Measurements from ENCODE around the gene NKX6-2.
"Not testable (repeated sequence)": the region's sequence is repeated elsewhere in the genome, so short reads cannot be mapped to it uniquely, and the experiment has no call there.

Gene NKX6-2

GRCh38 chr10:132793871-132794849, 8.2 kb upstream of the NKX6-2 start:
- DNase-seq = no peak

GRCh38 chr10:132793213-132793612, 7.3 kb upstream of the NKX6-2 start:
- no peak for DNase-seq

DNA sequence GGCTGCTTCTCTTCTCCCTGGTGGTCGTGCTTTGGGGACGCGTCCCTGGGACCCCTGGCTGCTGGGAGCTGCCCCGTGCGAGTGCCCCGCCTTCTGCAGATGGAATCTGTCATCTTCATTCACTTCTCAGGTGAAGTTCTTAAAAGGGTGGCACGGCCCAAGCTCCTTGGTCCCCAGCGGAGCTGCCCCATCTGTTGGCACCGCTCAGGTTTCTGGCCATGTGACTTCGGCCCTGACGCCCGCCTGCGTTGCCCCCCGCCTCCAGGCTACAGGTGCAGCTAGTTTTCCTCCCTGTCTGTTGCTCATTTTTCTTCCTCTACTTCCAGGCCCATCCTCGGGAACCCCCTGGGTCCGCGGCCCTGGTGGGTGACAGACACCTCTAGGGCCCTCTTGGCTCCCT, 6.8 kb upstream of the NKX6-2 start:
- no peak for DNase-seq

DNA sequence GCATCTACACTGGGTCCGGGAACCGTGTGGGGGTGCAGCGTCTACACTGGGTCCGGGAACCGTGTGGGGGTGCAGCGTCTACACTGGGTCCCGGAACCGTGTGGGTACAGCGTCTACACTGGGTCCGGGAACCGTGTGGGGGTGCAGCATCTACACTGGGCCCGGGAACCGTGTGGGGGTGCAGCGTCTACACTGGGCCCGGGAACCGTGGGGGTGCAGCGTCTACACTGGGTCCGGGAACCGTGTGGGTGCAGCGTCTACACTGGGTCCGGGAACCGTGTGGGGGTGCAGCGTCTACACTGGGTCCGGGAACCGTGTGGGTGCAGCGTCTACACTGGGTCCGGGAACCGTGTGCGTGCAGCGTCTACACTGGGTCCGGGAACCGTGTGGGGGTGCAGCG, 6.2 kb upstream of the NKX6-2 start:
- not testable (repeated sequence) for DNase-seq

- no peak for DNase-seq
Observed at GRCh38 chr10:132790934-132791829, 5.2 kb upstream of the NKX6-2 start.

GRCh38 chr10:132790470-132790869, 4.5 kb upstream of the NKX6-2 start:
- no peak for DNase-seq

- no peak for DNase-seq
Observed at GRCh38 chr10:132789659-132790148, 3.8 kb upstream of the NKX6-2 start.

DNA sequence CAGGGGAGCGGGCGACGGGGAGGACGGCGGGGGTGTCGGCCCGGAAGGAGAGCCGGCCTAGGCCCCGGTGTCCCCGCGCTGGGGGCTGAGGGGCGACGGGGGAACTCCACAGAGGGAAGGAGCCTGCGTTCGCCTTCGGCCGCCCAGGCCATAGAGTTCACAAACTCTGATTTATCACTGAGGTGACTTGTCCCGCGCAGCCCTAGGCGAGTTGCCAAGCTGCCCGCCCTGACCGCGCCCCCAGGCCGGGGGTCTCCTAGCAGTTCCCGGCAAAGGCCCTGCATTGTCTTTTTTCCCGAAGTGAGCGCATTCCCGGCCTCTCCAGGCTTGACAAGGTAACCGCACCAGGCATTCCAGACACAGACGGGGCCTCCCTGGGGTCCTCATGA, 2.9 kb upstream of the NKX6-2 start:
- DNase-seq = no peak

DNA sequence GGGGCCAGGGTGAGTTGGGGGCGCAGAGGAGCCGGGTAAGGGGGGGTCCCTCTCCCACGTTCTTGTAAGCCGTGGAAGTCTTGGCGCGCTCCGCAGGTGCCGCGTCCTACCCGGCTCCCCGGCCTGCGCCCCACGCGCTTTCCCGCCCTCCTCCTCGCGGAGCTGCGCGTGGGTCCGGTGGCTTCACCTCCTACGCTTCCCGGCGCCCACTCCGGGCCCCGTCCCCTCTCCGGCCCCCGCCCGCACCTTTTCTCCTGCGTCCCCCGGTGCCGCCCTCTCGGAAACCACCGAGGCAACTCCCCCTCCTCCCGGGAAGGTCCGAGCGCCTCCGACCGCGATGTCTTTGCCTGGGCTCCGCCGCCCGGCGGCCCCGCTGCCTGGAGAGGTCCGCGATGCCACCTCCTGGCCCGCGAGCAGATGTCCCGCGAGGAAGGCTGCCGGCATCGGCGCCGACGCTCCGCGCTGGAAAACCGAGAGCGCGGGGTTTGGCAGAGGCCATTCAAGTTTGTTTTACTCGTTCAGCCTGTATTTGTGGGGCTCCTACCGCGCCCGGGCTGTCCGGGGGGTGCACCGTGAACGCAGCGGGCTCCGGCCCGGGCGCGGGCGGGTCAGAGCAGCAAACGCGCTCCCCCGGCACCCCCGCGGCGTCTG, 2.4 kb upstream of the NKX6-2 start:
- no peak for DNase-seq

DNA sequence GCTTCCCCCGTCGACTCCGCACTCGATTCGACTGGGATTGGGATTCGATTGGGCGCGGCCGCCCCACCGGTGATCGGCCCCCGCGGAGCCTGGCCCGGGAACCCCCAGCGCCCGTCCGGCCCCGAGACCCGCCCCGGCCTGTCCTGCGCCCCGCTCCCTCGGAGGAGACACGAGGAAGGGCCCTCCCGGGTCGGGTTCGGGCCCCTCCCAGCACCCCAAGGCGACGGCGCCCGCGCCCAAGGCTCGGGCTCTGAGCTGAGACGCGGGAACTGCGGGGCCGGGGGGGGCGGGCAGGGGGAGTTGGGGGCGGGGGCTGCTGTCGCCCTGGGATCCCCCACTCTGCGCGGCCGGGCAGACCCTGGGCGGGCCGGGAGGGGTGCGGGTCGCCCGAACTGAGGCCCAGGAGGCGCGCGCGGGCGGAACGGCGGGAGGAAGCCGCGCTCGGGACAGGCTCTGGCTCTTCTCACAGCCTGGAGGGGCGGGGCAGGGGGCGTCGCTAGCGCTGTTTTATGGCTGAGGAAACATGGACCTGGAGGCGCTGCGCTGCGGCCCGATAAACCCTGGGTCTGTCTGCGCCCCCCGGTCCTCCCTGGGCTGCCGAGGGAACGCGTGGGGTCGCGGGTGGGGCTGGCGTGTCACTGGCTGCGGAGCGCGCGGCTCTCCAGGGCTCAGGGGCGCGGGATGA, 1.7 kb upstream of the NKX6-2 start:
- no peak for DNase-seq

DNA sequence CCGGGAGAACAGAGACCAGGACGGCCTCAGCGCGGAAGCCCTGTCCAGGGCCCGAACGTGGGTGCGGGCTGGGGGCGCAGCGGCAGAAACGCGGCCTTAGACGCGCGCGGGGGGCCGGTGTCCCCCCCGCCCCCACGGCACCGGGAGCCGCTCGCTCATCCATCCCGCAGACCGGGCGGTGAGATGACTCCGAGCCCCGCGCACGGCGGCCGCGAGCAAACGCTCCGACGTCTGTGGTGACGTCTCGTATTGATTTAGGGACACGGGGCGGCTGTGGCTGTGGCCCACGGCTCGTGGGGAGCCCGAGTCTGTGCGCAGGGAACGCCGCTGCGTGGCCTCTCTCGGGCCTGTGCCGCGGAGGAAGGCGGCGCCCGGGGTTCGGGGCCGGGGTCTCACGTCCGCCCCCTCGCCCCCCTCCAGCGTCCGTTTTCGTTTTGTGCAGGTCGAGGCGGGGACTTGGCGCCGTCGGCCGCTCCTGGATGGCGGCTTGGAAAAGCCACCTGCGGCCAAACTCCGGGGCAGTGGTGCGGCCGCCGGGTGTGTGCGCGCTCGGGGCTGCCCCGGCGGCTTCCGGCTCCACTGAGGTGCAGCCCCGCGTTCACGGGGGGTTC, 1.0 kb upstream of the NKX6-2 start:
- no peak for DNase-seq

DNA sequence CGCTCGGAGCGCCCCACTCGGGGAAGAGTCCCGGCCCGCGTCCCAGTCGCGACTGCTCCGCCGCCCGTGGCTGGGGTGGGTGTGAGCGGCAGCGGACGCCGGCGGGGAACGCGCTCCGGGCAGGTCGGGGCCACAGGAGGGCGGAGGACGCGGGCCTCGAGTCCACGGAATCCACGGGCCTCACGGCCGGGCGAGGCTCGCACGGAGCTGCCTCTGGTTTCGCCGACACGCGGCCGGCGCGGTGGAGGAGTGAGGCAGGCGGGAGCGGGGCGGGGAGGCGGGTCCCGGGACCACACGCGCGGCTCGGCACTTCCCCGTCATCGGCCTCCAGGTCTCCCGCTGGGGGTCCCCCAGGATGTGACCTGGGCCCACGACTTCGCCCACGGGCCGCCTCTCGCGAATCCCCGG, 533 bp upstream of the NKX6-2 start:
- no peak for DNase-seq

DNA sequence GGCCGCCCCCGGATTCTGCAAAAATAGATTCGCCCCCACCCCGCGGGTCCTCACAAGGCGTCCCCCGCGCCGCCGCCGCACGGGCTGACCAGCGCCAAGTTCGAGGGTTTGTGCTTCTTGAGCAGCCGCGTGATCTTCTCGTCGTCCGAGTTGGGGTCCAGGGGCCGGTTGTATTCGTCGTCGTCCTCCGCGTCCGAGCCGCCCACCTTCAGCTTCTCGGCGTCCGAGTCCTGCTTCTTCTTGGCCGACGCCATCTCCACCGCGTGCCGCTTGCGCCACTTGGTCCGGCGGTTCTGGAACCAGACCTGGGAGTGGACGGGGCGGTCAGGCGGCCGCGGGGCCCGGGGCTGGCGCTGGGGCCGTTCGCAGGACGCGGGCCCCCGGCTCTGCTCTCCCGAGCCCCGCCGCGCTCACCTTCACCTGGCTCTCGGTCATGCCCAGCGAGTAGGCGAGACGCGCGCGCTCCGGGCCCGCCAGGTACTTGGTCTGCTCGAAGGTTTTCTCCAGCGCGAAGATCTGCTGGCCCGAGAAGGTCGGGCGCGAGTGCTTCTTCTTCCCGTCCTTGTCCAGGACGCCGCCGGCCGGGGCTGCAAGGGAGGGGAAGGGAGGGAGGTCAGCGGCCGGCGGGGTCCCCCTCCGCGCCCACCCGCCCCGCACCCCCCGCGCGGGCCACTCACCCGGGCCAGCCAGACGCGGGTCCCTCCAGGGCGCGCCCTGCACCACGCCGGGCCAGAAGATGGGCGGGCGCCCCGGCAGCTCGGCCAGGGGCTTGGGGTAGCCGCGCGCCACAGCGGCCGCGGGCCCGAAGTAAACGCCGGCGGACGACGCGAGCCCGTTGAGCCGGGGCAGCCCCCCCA, 853 bp downstream of the NKX6-2 start:
- no peak for DNase-seq

- no peak for DNase-seq
Observed at GRCh38 chr10:132783940-132784865, 1.7 kb downstream of the NKX6-2 start.

DNA sequence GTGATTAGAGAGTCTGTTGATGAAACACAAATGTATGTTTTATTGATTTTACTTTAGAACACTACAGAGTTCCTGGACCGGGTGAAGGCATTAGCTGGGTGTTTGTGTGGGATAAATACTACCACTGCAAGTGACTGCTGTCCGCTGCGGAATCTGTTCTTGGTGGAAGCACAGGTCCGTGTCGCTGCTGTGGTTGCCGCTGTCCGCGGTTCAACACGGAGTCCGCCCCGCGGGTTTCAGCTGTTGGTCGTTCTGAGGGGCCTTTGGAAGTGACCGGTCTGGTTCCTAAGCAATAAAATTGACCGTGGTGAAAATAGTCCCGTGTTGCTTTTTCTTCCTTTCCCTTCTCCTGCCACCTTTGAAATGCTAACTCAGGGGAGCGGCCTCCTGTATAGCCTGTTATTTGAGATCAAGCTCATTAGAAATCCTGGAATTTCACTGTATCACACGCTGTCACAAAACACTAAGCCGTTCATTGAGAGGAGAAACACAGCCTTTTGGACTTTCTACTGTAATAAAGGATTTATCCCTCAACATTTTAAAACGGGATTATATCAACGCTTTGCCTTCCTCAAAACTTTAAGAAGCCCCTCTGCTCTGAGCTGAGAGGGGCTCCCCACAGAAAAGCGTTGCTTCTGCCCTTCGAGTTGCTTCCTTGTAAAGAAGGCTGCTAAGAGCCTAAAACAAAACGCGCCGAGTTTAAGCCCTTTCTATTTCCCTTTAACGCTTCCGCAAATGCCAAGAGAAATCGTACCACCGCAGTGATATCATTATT, 2.6 kb downstream of the NKX6-2 start:
- DNase-seq = no peak

DNA sequence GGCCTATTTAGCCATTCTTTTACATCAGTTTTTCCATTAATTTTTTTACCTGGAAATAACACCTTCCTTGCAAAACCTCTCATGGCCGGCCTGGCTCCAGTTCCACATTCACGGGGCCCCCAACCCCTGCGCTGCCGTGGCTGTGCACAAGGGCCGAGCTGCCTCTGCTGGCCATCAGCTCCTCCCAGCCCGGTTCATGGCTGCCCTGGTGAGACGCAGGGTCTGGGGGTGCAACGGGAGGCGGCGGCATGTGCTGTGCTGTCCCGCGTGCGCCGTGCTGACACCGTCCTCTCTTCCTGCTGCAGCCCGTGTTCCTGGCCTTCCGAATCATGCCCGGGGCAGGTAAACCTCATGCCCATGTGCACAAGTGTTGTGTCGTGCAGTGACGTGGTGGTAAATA, 4.4 kb downstream of the NKX6-2 start:
- no peak for DNase-seq

DNA sequence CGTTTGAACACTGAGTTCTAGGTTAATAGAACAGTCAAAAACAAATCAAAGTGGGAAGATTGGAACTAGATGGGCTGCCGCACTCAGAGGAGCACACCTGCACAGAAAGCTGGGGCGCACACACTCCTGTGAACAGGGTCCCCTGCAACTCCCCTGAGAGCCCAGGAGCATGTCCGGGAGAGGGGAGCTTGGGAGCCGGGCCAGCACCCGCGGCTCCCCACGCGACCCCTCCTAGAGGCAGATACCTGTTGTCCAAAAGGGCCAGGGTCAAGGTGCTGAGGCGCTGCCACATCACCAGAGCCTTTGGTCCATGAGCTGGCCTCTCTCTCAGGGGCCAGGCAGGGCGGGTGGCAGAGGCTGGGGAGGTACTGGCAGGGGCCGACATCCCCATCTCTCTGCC, 5.6 kb downstream of the NKX6-2 start:
- no peak for DNase-seq

GRCh38 chr10:132779549-132780294, 6.2 kb downstream of the NKX6-2 start:
- no peak for DNase-seq
